GM23248 (cell line): ENCODE results near the gene TSPAN12. TPM values are rescaled to one million over a fixed set of nuclear protein-coding genes. Genes with fewer than 3 reads are reported as not detected.
"Not testable (repeated sequence)": the region's sequence is repeated elsewhere in the genome, so short reads cannot be mapped to it uniquely, and the experiment has no call there.

ENCODE experiments used
- DNase-seq: peaks from one replicate; pipeline ENCODE4 v3.0.0-alpha.2; 2015
- H2AFZ ChIP-seq: fragments of 200-600 bp; sonication (generic); 2 replicates; pipeline ENCODE4 v1.6.1; 2016; ENCODE audit warnings: antibody characterized with exemption
- H3F3A ChIP-seq: fragments of 200-600 bp; sonication (generic); 2 replicates; pipeline ENCODE4 v1.6.1; 2016; ENCODE audit warnings: mild to moderate bottlenecking, antibody characterized with exemption, mixed run types; ENCODE audit not compliant: insufficient read depth
- H3K27ac ChIP-seq: fragments of 200-600 bp; sonication (generic); 2 replicates; pipeline ENCODE4 v1.5.1; 2016; ENCODE audit warnings: mild to moderate bottlenecking
- H3K27me3 ChIP-seq: fragments of 200-600 bp; sonication (generic); replicated peaks from 2 replicates; pipeline ENCODE4 v1.6.1; 2016; ENCODE audit warnings: mild to moderate bottlenecking; ENCODE audit not compliant: insufficient read depth
- H3K36me3 ChIP-seq: fragments of 200-600 bp; sonication (generic); 2 replicates; pipeline ENCODE4 v1.6.1; 2016; ENCODE audit warnings: low read depth, mild to moderate bottlenecking
- H3K4me1 ChIP-seq: fragments of 200-600 bp; sonication (generic); 2 replicates; pipeline ENCODE4 v1.6.1; 2016; ENCODE audit warnings: mild to moderate bottlenecking; ENCODE audit not compliant: insufficient read depth
- H3K4me2 ChIP-seq: fragments of 200-600 bp; sonication (generic); one replicate; pipeline ENCODE4 v1.6.1; 2016; ENCODE audit warnings: mild to moderate bottlenecking; ENCODE audit not compliant: unreplicated experiment
- H3K4me3 ChIP-seq: fragments of 200-600 bp; sonication (generic); 2 replicates; pipeline ENCODE4 v1.5.1; 2016; ENCODE audit warnings: mild to moderate bottlenecking
- H3K79me2 ChIP-seq: fragments of 200-600 bp; sonication (generic); 2 replicates; pipeline ENCODE4 v1.6.1; 2016; ENCODE audit warnings: mild to moderate bottlenecking; ENCODE audit not compliant: insufficient read depth
- H3K9ac ChIP-seq: fragments of 200-600 bp; sonication (generic); 2 replicates; pipeline ENCODE4 v1.6.1; 2016; ENCODE audit warnings: mild to moderate bottlenecking
- H3K9me2 ChIP-seq: fragments of 200-600 bp; sonication (generic); 2 replicates; pipeline ENCODE4 v1.6.1; 2016; ENCODE audit warnings: mixed run types, mild to moderate bottlenecking, moderate library complexity; ENCODE audit not compliant: insufficient read depth
- H3K9me3 ChIP-seq: fragments of 200-600 bp; sonication (generic); one replicate; pipeline ENCODE4 v1.6.1; 2017; ENCODE audit warnings: low read depth
- H4K20me1 ChIP-seq: fragments of 200-600 bp; sonication (generic); 2 replicates; pipeline ENCODE4 v1.6.0; 2016; ENCODE audit not compliant: insufficient read depth
- EZH2 ChIP-seq: fragments of 200-600 bp; sonication (generic); IDR thresholded peaks from 2 replicates; pipeline ENCODE4 v1.6.1; 2018; ENCODE audit warnings: antibody characterized with exemption, mild to moderate bottlenecking; ENCODE audit not compliant: insufficient read depth, poor library complexity, severe bottlenecking
- EZH2phosphoT487 ChIP-seq: fragments of 200-600 bp; sonication (generic); IDR thresholded peaks from 2 replicates; pipeline ENCODE4 v1.6.1; 2018; ENCODE audit warnings: antibody characterized with exemption, moderate library complexity, mild to moderate bottlenecking, low read depth; ENCODE audit not compliant: insufficient read depth
- WGBS, 2 experiments: methylation state at CpG; one replicate each; pipeline ENCODE4 v1.1.6; 2015 to 2017; ENCODE audit warnings: low lambda C conversion rate in 2 of 2, low coverage in 1 of 2; ENCODE audit errors: missing lambda C conversion rate in 2 of 2; 5-methylcytosine and 5-hydroxymethylcytosine counted together
- in situ Hi-C: fragments of 300-500 bp; cut with MboI; formaldehyde crosslinking; loops from 2 replicates; pipeline ENCODE4 v1.15.0; 2020
- polyA plus RNA-seq: library from polyadenylated mRNA; unstranded; fragments of >200 nt; fragmentation: Nextera tagmentation; extraction: Ambion mirVana; gene quantifications from 2 replicates; pipeline ENCODE4 v1.2.1, GENCODE V29; 2016
- total RNA-seq: library from RNA; depleted of rRNA; stranded (reverse); fragments of >200 nt; shearing (Covaris generic); gene quantifications from 2 replicates; pipeline ENCODE4 v1.2.3, GENCODE V29; 2014

The TSPAN12 gene
- total and polyA plus RNA-seq, 2 experiments from 2014 or later: under 0.01 to 0.70 TPM

GRCh38 chr7:120780938-120781337 is 77.0 kb downstream of the TSPAN12 start:
- no peak overlapping the region for H3K27ac ChIP-seq
- H3K9me3 ChIP-seq: no peaks in the 10 kb centered on the region
- no peaks in the 10 kb centered on the region for H3K9me2 ChIP-seq
- 50 to 53% methylated on average over 6 of the region's 6 CpGs for WGBS, 2 experiments
- no peaks in the 10 kb centered on the region for H3F3A ChIP-seq
- no peaks in the 10 kb centered on the region for H4K20me1 ChIP-seq
- TF ChIP-seq EZH2phosphoT487: no peak
- TF ChIP-seq EZH2: no peak
- in situ Hi-C loops: no loop called here
- DNase-seq: no peak
- H3K27me3 ChIP-seq: no peaks in the 10 kb centered on the region
- no peak overlapping the region for H2AFZ ChIP-seq
- no peaks in the 10 kb centered on the region for H3K36me3 ChIP-seq
- H3K79me2 ChIP-seq: no peaks in the 10 kb centered on the region
- no peak overlapping the region for H3K4me2 ChIP-seq
- H3K4me3 ChIP-seq: no peak overlapping the region
- no peaks in the 10 kb centered on the region for H3K4me1 ChIP-seq
- H3K9ac ChIP-seq: no peak overlapping the region

- DNase-seq, H3K27me3 ChIP-seq, H3K27ac ChIP-seq, H3K79me2 ChIP-seq, H3K9ac ChIP-seq, H3K9me2 ChIP-seq, H4K20me1 ChIP-seq, H3K4me1 ChIP-seq, H3K4me2 ChIP-seq, H3K4me3 ChIP-seq, H3F3A ChIP-seq, H2AFZ ChIP-seq, in situ Hi-C loops, H3K36me3 ChIP-seq, H3K9me3 ChIP-seq: not testable (repeated sequence)
- WGBS, 2 experiments: 42 to 43% methylated on average over 7 of the region's 7 CpGs
Measured at GRCh38 chr7:120780451-120780850, 77.5 kb downstream of the TSPAN12 start.

GRCh38 chr7:120779078-120779477 is 78.9 kb downstream of the TSPAN12 start:
- in situ Hi-C loops, H3K36me3 ChIP-seq, H4K20me1 ChIP-seq, H3K4me3 ChIP-seq, H3F3A ChIP-seq, DNase-seq, H3K4me2 ChIP-seq, H3K9me2 ChIP-seq, H3K4me1 ChIP-seq, H3K79me2 ChIP-seq, H3K27me3 ChIP-seq, H3K27ac ChIP-seq, H2AFZ ChIP-seq, H3K9ac ChIP-seq, H3K9me3 ChIP-seq: not testable (repeated sequence)
- WGBS, 2 experiments: 48 to 51% methylated on average over 8 of the region's 8 CpGs

DNA sequence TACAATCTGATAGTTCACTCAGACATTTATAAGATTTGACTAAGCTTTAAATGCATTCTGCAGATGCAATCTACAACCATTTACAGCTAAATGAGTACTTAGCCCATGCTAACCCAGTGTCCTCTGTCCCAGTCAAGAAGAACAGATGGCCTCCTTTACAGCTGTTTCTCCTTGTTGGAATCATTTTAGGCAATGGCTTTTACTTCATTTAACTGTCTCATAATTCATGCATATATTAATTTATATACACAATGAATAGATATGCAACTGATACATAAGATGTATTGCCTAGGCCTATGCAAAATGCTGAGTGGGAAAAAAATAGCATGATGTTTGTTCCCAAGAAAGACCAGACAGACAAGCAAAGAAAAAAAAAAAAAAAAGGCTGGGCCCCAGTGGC is 82.2 kb downstream of the TSPAN12 start:
- Histone ChIP-seq H3K4me2 (no peak overlapping the region), H3K36me3 (no peaks in the 10 kb centered on the region), H2AFZ (no peak overlapping the region), H3K9me3 (no peaks in the 10 kb centered on the region), H3K4me3 (no peak overlapping the region), H3K27ac (no peak overlapping the region), H3K9ac (no peak overlapping the region), H3K79me2 (no peaks in the 10 kb centered on the region), H3K4me1 (no peaks in the 10 kb centered on the region), H4K20me1 (no peaks in the 10 kb centered on the region), H3F3A (no peaks in the 10 kb centered on the region), H3K27me3 (0 out of 2 replicates have a peak, but pooled peaks cover 5% of the 10 kb centered on the region), H3K9me2 (no peaks in the 10 kb centered on the region)
- DNase-seq: no peak
- in situ Hi-C loops: no loop called here
- TF ChIP-seq EZH2phosphoT487: no peak
- no peak for TF ChIP-seq EZH2

- Histone ChIP-seq H3K4me2 (no peak overlapping the region), H4K20me1 (no peaks in the 10 kb centered on the region), H3K9me3 (no peaks in the 10 kb centered on the region), H3K4me3 (no peak overlapping the region), H2AFZ (no peak overlapping the region), H3K9ac (no peak overlapping the region), H3K27me3 (0 out of 2 replicates have a peak, but pooled peaks cover 5% of the 10 kb centered on the region), H3K36me3 (no peaks in the 10 kb centered on the region), H3K79me2 (no peaks in the 10 kb centered on the region), H3F3A (no peaks in the 10 kb centered on the region), H3K9me2 (no peaks in the 10 kb centered on the region), H3K27ac (no peak overlapping the region), H3K4me1 (no peaks in the 10 kb centered on the region)
- 17 to 20% methylated on average over 3 of the region's 3 CpGs for WGBS, 2 experiments
- no peak for DNase-seq
- in situ Hi-C loops: no loop called here
- no peak for TF ChIP-seq EZH2phosphoT487
- TF ChIP-seq EZH2: no peak
Measured at GRCh38 chr7:120774481-120774880, 83.5 kb downstream of the TSPAN12 start.
